Measurements from ENCODE around the gene AARS1. TPM values are rescaled to one million over a fixed set of nuclear protein-coding genes. Genes with fewer than 3 reads are reported as not detected.
"Not testable (repeated sequence)": the region's sequence is repeated elsewhere in the genome, so short reads cannot be mapped to it uniquely, and the experiment has no call there.

Gene AARS1
- total and polyA plus RNA-seq, 2 experiments from 2014 or later, result 73.8 to 79.5 TPM

- Histone ChIP-seq H3K36me3 (replicated peaks; ENCODE audit: insufficient read depth, low read depth) (no peaks in the 10 kb centered on the region), H3K27ac (no peak overlapping the region), H3K79me2 (no peaks in the 10 kb centered on the region), H3K9me3 (ENCODE audit: low read depth) (no peaks in the 10 kb centered on the region), H3K4me1 (ENCODE audit: insufficient read depth) (no peaks in the 10 kb centered on the region), H3K27me3 (no peaks in the 10 kb centered on the region), H3K9me2 (replicated peaks; ENCODE audit: insufficient read depth) (no peaks in the 10 kb centered on the region), H4K20me1 (ENCODE audit: insufficient read depth, poor library complexity, severe bottlenecking) (no peaks in the 10 kb centered on the region), H2AFZ (no peak overlapping the region), H3K4me3 (no peak overlapping the region), H3K4me2 (no peak overlapping the region)
- 96% methylated on average over 1 of the region's 1 CpG for WGBS (ENCODE audit: low lambda C conversion rate, missing lambda C conversion rate)
- TF ChIP-seq EZH2 (IDR thresholded peaks at IDR 0.05; ENCODE audit: borderline replicate concordance), result no peak
- no peak for TF ChIP-seq EZH2phosphoT487 (IDR thresholded peaks at IDR 0.05; ENCODE audit: low read depth, severe bottlenecking, unreplicated experiment)
- no peak for TF ChIP-seq CTCF (IDR thresholded peaks at IDR 0.05; ENCODE audit: poor library complexity)
- no peak for DNase-seq (ENCODE audit: low spot score)
These were observed 41.8 kb upstream of the AARS1 start for GRCh38 chr16:70331091-70331490.

DNA sequence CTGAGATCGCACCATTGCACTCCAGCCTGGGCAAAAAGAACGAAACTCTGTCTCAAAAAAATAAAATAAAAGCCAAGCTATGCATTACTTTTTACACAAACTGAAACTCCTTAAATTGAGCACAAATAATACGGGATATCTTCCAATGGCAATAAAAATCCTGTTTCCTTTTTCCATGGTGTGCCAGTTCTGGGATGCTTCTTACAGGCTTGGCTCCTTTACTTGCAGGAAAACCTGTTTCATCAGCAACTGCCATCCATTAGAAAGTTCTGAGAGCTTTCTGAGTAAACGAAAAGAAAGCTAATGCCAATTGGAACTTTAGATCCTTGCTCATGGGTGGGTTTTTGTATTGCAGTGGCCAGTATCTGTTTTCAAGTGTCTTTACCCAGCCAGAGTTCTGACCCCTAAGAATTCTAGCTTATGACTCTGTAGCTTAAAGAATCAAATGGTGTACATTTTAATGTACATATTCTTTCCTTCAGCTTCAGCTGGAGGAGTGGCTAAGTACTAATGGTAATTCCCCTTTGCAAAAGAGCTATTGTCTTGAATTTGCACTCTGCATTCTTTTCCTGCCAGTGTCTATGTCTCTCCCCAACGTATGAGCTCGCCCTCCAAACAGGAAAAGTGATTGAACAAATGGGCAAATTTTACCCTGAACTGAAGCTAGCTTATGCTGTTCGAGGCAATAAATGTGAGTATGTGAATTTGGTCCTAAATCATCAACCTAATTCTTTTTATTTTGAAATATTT lies 35.9 kb upstream of the AARS1 start:
- 94% methylated on average over 7 of the region's 7 CpGs for WGBS (ENCODE audit: low lambda C conversion rate, missing lambda C conversion rate)
- Histone ChIP-seq H3K4me2 (no peak overlapping the region), H4K20me1 (ENCODE audit: insufficient read depth, poor library complexity, severe bottlenecking) (no peaks in the 10 kb centered on the region), H2AFZ (no peak overlapping the region), H3K36me3 (replicated peaks; ENCODE audit: insufficient read depth, low read depth) (no peaks in the 10 kb centered on the region), H3K9me3 (ENCODE audit: low read depth) (no peaks in the 10 kb centered on the region), H3K79me2 (no peaks in the 10 kb centered on the region), H3K9me2 (replicated peaks; ENCODE audit: insufficient read depth) (no peaks in the 10 kb centered on the region), H3K27ac (no peak overlapping the region), H3K27me3 (no peaks in the 10 kb centered on the region), H3K4me1 (ENCODE audit: insufficient read depth) (no peaks in the 10 kb centered on the region), H3K4me3 (no peak overlapping the region)
- TF ChIP-seq EZH2phosphoT487 (IDR thresholded peaks at IDR 0.05; ENCODE audit: low read depth, severe bottlenecking, unreplicated experiment) (no peak), CTCF (IDR thresholded peaks at IDR 0.05; ENCODE audit: poor library complexity) (no peak), EZH2 (IDR thresholded peaks at IDR 0.05; ENCODE audit: borderline replicate concordance) (no peak)
- no peak for DNase-seq (ENCODE audit: low spot score)

DNA sequence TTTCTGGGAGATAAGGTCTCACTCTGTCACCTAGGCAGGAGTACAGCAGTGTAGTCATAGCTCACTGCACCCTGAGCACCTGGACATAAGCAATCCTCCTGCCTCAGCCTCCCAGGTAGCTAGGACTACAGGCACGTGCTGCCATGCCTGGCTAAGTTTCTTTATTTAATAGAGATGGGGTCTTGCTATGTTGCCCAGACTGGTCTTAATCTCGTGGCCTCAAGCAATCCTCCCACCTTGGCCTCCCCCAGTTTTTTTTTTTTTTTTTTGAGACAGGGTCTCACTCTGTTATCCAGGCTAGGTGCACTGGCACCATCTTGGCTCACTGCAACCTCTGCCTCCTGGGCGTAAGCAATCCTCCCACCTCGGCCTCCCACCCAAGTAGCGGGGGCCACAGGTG lies 30.8 kb upstream of the AARS1 start:
- WGBS (ENCODE audit: low lambda C conversion rate, missing lambda C conversion rate), result 94% methylated on average over 5 of the region's 5 CpGs

DNA sequence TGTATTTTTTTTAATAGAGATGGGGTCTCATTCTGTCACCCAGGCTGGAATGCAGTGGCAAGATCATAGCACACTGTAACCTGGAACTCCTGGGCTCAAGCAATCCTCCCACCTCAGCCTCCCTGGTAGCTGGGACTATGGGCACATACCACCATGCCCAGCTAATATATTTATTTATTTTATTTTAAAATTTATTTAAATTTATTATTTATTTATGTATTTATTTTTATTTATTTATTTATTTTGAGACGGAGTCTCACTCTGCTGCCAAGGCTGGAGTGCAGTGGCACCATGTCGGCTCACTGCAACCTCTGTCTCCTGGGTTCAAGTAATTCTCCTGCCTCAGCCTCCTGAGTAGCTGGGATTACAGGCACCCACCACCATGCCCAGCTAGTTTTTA lies 18.4 kb upstream of the AARS1 start:
- H3K27ac ChIP-seq; H2AFZ ChIP-seq; H3K36me3 ChIP-seq (replicated peaks; ENCODE audit: insufficient read depth, low read depth); H3K4me3 ChIP-seq; H3K9me2 ChIP-seq (replicated peaks; ENCODE audit: insufficient read depth); H3K4me2 ChIP-seq; H3K27me3 ChIP-seq; DNase-seq (ENCODE audit: low spot score); H3K9me3 ChIP-seq (ENCODE audit: low read depth); H3K4me1 ChIP-seq (ENCODE audit: insufficient read depth); H4K20me1 ChIP-seq (ENCODE audit: insufficient read depth, poor library complexity, severe bottlenecking): not testable (repeated sequence)
- peaks cover 87% of the 10 kb centered on the region for H3K79me2 ChIP-seq
- 100% methylated on average over 2 of the region's 2 CpGs for WGBS (ENCODE audit: low lambda C conversion rate, missing lambda C conversion rate)

More for the DNA sequence above, 30.8 kb upstream of the AARS1 start:
- TF ChIP-seq EZH2phosphoT487 (IDR thresholded peaks at IDR 0.05; ENCODE audit: low read depth, severe bottlenecking, unreplicated experiment), result no peak
- TF ChIP-seq CTCF (IDR thresholded peaks at IDR 0.05; ENCODE audit: poor library complexity), result no peak
- no peak for TF ChIP-seq EZH2 (IDR thresholded peaks at IDR 0.05; ENCODE audit: borderline replicate concordance)
- no peaks in the 10 kb centered on the region for H3K79me2 ChIP-seq
- no peaks in the 10 kb centered on the region for H3K27me3 ChIP-seq
- H3K9me2 ChIP-seq (replicated peaks; ENCODE audit: insufficient read depth), result no peaks in the 10 kb centered on the region
- no peak overlapping the region for H3K4me3 ChIP-seq
- no peak for DNase-seq (ENCODE audit: low spot score)
- no peaks in the 10 kb centered on the region for H4K20me1 ChIP-seq (ENCODE audit: insufficient read depth, poor library complexity, severe bottlenecking)
- no peaks in the 10 kb centered on the region for H3K9me3 ChIP-seq (ENCODE audit: low read depth)
- H3K4me2 ChIP-seq, result no peak overlapping the region
- no peak overlapping the region for H3K27ac ChIP-seq
- H2AFZ ChIP-seq, result no peak overlapping the region
- H3K36me3 ChIP-seq (replicated peaks; ENCODE audit: insufficient read depth, low read depth), result no peaks in the 10 kb centered on the region
- H3K4me1 ChIP-seq (ENCODE audit: insufficient read depth), result no peaks in the 10 kb centered on the region

Measured in hepatocyte (in vitro differentiated cells).